ENCODE results near the gene PPP2R5A.
"Not testable (repeated sequence)": the region's sequence is repeated elsewhere in the genome, so short reads cannot be mapped to it uniquely, and the experiment has no call there.

PPP2R5A gene

DNA sequence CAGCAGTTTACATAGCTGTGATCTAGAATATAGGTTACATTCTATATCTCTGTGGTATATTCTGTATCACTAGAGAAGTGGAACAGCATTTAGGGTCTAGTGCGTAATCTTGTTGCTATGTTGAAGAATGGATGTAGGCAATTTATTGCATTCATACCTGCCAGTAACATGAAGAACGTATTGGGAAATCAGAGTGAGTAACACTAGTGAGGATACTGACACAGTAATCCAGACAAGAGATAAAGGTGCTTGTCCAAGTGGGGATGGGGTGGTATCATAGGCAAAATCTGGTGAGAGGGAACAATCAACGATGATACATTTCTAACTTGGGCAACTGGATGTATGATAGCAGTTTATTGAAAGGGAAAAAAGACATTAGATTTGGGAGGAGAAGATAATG is 9.8 kb downstream of the PPP2R5A start:
- Histone ChIP-seq H3K27me3 (no peaks in the 10 kb centered on the region), H3K4me2 (no peak overlapping the region), H3K4me3 (no peak overlapping the region), H3K9me3 (no peaks in the 10 kb centered on the region), H3K4me1 (peaks cover 18% of the 10 kb centered on the region), H3K9ac (no peak overlapping the region), H3K27ac (no peak overlapping the region), H3K36me3 (no peaks in the 10 kb centered on the region), H4K20me1 (peaks cover 78% of the 10 kb centered on the region)
- TF ChIP-seq Cebpa-rat (IDR thresholded peaks at IDR 0.05) = no peak

DNA sequence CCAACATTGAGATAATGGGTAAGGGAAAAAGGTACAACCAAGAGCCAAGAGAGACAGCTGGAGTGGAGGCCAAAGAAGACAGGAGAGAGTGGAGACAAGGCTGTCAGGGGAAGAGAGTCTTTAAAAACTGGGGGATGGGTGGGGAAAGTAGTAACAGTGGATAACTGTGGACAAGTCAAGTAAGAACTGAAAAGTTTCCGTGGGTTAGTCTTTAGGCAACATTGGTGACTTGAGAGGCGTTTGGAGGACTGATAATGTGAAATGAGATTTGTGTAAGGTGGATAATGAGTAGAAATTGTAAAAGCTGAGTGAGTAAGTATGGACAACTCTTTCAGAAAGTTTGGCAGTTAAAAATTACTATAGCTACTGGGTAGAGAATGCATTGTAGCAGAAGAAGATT is 10.4 kb downstream of the PPP2R5A start:
- no peak overlapping the region for H3K27ac ChIP-seq
- no peak for TF ChIP-seq Cebpa-rat (IDR thresholded peaks at IDR 0.05)
- H3K9me3 ChIP-seq = no peaks in the 10 kb centered on the region
- H3K27me3 ChIP-seq = no peaks in the 10 kb centered on the region
- peaks cover 74% of the 10 kb centered on the region for H4K20me1 ChIP-seq
- no peaks in the 10 kb centered on the region for H3K36me3 ChIP-seq
- peaks cover 12% of the 10 kb centered on the region for H3K4me1 ChIP-seq
- H3K9ac ChIP-seq = no peak overlapping the region
- no peak overlapping the region for H3K4me3 ChIP-seq
- H3K4me2 ChIP-seq = no peak overlapping the region

GRCh38 chr1:212297338-212297737 is 12.1 kb downstream of the PPP2R5A start:
- no peaks in the 10 kb centered on the region for H3K27me3 ChIP-seq
- no peaks in the 10 kb centered on the region for H3K36me3 ChIP-seq
- H3K4me2 ChIP-seq = no peak overlapping the region
- H3K27ac ChIP-seq = no peak overlapping the region
- H3K9me3 ChIP-seq = peaks cover under 1% of the 10 kb centered on the region; the same call in 1 of the 2 replicates
- H4K20me1 ChIP-seq = peaks cover 73% of the 10 kb centered on the region
- H3K4me1 ChIP-seq = 0 out of 2 replicates have a peak, but pooled peaks cover 6% of the 10 kb centered on the region
- no peak overlapping the region for H3K9ac ChIP-seq
- no peak for TF ChIP-seq Cebpa-rat (IDR thresholded peaks at IDR 0.05)
- H3K4me3 ChIP-seq = no peak overlapping the region

GRCh38 chr1:212301580-212301979 is 16.4 kb downstream of the PPP2R5A start:
- no peak for TF ChIP-seq Cebpa-rat (IDR thresholded peaks at IDR 0.05)
- H3K4me2 ChIP-seq = no peak overlapping the region
- H3K9me3 ChIP-seq = peaks cover 23% of the 10 kb centered on the region
- no peak overlapping the region for H3K9ac ChIP-seq
- no peaks in the 10 kb centered on the region for H3K27me3 ChIP-seq
- 0 out of 2 replicates have a peak, but pooled peaks cover 6% of the 10 kb centered on the region for H3K4me1 ChIP-seq
- H3K27ac ChIP-seq = no peak overlapping the region
- 0 out of 2 replicates have a peak, but pooled peaks cover 8% of the 10 kb centered on the region for H3K36me3 ChIP-seq
- no peak overlapping the region for H3K4me3 ChIP-seq
- H4K20me1 ChIP-seq = peaks cover 54% of the 10 kb centered on the region

- TF ChIP-seq Cebpa-rat (IDR thresholded peaks at IDR 0.05) = no peak
- Histone ChIP-seq H3K27me3 (no peaks in the 10 kb centered on the region), H3K36me3 (peaks cover 17% of the 10 kb centered on the region; the same call in 1 of the 2 replicates), H3K4me3 (no peak overlapping the region), H3K27ac (no peak overlapping the region), H3K4me1 (0 out of 2 replicates have a peak, but pooled peaks cover 6% of the 10 kb centered on the region), H4K20me1 (peaks cover 46% of the 10 kb centered on the region), H3K9ac (no peak overlapping the region), H3K4me2 (no peak overlapping the region), H3K9me3 (peaks cover 28% of the 10 kb centered on the region)
Measured at GRCh38 chr1:212302745-212303383, 17.7 kb downstream of the PPP2R5A start.

DNA sequence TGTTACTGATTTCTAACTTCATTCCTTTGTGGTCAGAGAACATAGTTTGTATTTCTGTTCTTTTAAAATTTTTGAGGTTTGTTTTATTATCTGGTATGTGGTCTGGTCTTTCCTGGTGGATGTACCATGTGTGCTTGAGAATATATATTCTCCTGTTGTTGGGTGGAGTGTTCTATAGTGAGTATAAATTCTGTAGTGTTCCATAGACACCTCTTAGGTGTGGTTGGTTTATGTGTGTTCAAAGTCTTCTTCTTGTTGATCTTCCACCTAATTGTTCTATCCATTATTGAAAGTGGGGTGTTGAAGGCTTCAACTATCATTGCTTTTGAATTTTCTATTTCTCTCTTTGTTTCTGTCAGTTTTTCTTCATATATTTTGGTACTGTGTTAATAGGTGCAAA is 20.1 kb downstream of the PPP2R5A start:
- Histone ChIP-seq H3K4me2 (no peak overlapping the region), H4K20me1 (peaks cover 39% of the 10 kb centered on the region), H3K9ac (no peak overlapping the region), H3K4me3 (no peak overlapping the region), H3K27ac (no peak overlapping the region), H3K27me3 (no peaks in the 10 kb centered on the region), H3K9me3 (peaks cover 52% of the 10 kb centered on the region), H3K36me3 (peaks cover 42% of the 10 kb centered on the region), H3K4me1 (0 out of 2 replicates have a peak, but pooled peaks cover 6% of the 10 kb centered on the region)
- TF ChIP-seq Cebpa-rat (IDR thresholded peaks at IDR 0.05) = no peak

DNA sequence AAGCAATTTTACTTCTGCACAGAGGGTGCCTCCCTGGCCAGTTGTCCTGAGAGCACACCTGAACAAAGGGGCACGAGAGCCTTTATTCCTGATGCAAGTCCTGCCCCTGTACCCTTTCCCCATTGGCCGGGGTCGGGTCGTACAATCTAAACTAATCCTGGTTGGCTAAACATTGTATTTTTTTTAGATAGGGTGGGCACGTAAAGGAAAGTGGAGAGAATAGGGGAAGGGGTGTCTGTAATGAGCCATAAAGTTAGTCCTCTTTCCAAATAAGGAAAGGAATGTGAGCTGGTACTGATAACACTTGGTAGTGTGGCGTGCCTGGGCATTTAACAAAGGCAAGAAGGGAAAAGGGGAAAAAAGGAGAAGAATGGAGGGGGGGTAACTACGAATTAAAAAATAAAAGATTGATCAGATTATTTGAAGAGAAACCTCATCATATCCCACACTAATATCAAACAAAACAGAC is 20.8 kb downstream of the PPP2R5A start:
- not testable (repeated sequence) for H3K27ac ChIP-seq
- peaks cover 36% of the 10 kb centered on the region for H4K20me1 ChIP-seq

GRCh38 chr1:212309967-212310366 is 24.8 kb downstream of the PPP2R5A start:
- H3K27ac ChIP-seq = no peak overlapping the region

More for the DNA sequence above, 20.8 kb downstream of the PPP2R5A start:
- Histone ChIP-seq H3K36me3 (peaks cover 48% of the 10 kb centered on the region), H3K9me3 (peaks cover 59% of the 10 kb centered on the region)
- not testable (repeated sequence) for H3K27me3 ChIP-seq, H3K4me2 ChIP-seq, H3K4me1 ChIP-seq, H3K9ac ChIP-seq, H3K4me3 ChIP-seq

DNA sequence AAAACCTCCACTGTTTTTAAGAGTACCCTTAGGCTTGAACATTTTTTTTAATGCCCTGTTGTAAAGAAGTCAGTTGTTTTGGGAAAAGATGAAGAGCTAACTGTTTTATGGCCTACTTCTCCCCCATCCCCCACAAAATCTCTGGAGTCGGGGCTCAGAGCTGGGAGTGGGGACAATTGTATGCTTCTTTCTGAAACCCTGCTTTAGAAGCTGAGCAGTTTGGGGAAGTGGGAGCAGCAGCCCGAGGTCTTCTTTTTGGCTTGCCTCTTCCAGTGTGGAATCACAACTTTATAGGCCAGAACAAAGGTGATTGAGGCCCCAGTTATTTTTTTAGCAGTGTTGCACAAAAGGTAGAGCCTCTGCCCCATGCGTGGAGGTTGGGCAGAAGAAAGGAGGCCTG is 25.2 kb downstream of the PPP2R5A start:
- Histone ChIP-seq H3K4me1 (no peaks in the 10 kb centered on the region), H4K20me1 (peaks cover under 1% of the 10 kb centered on the region; the same call in 1 of the 2 replicates), H3K9ac (no peak overlapping the region), H3K27me3 (no peaks in the 10 kb centered on the region), H3K4me3 (no peak overlapping the region), H3K36me3 (peaks cover 54% of the 10 kb centered on the region), H3K4me2 (no peak overlapping the region), H3K27ac (no peak overlapping the region), H3K9me3 (peaks cover 55% of the 10 kb centered on the region)
- no peak for TF ChIP-seq Cebpa-rat (IDR thresholded peaks at IDR 0.05)

More at GRCh38 chr1:212309967-212310366, 24.8 kb downstream of the PPP2R5A start:
- H3K4me2 ChIP-seq = no peak overlapping the region
- peaks cover 54% of the 10 kb centered on the region for H3K36me3 ChIP-seq
- no peaks in the 10 kb centered on the region for H3K27me3 ChIP-seq
- H3K9me3 ChIP-seq = peaks cover 59% of the 10 kb centered on the region
- no peaks in the 10 kb centered on the region for H3K4me1 ChIP-seq
- no peak overlapping the region for H3K9ac ChIP-seq
- TF ChIP-seq Cebpa-rat (IDR thresholded peaks at IDR 0.05) = no peak
- H4K20me1 ChIP-seq = peaks cover 3% of the 10 kb centered on the region; the same call in 1 of the 2 replicates
- no peak overlapping the region for H3K4me3 ChIP-seq

- peaks cover 55% of the 10 kb centered on the region for H3K36me3 ChIP-seq
- no peak overlapping the region for H3K4me2 ChIP-seq
- H3K9me3 ChIP-seq = peaks cover 51% of the 10 kb centered on the region
- no peak for TF ChIP-seq Cebpa-rat (IDR thresholded peaks at IDR 0.05)
- H3K4me3 ChIP-seq = no peak overlapping the region
- H3K9ac ChIP-seq = no peak overlapping the region
- H4K20me1 ChIP-seq = peaks cover 11% of the 10 kb centered on the region; the same call in 1 of the 2 replicates
- H3K27ac ChIP-seq = no peak overlapping the region
- no peaks in the 10 kb centered on the region for H3K27me3 ChIP-seq
- H3K4me1 ChIP-seq = no peaks in the 10 kb centered on the region
Measured at GRCh38 chr1:212311836-212312497, 26.8 kb downstream of the PPP2R5A start.

Measured in BLaER1 (cell line).